DND-41 (cell line): ENCODE data around the gene ZBTB7B.
A peak's percentile ranks its signal among the peaks of the same experiment; 100 is the strongest.

Experiments used
- ATAC-seq: fragments of 200-7000 bp; cut with Tn5 transposase; 3 replicates; pipeline ENCODE4 v1.9.1; 2021; ENCODE audit warnings: low read depth; ENCODE audit not compliant: insufficient read depth
- DNase-seq: peaks from one replicate; pipeline ENCODE4 v3.0.0-alpha.2; 2020
- H2AFZ ChIP-seq: 2 replicates; pipeline ENCODE4 v1.6.0; 2012; ENCODE audit warnings: low read depth, low read length
- H3K27ac ChIP-seq: 2 replicates; pipeline ENCODE4 v1.5.1; 2012; ENCODE audit warnings: low read length, inconsistent platforms
- H3K27me3 ChIP-seq: fragments of 200-600 bp; sonication (generic); 2 replicates; pipeline ENCODE4 v1.6.0; 2012; ENCODE audit warnings: low read length, mild to moderate bottlenecking, inconsistent platforms; ENCODE audit not compliant: insufficient read depth, poor library complexity
- H3K36me3 ChIP-seq: 2 replicates; pipeline ENCODE4 v1.5.1; 2012; ENCODE audit warnings: low read length, inconsistent platforms; ENCODE audit not compliant: insufficient read depth
- H3K4me1 ChIP-seq: 2 replicates; pipeline ENCODE4 v1.5.1; 2012; ENCODE audit warnings: mild to moderate bottlenecking, low read length; ENCODE audit not compliant: insufficient read depth
- H3K4me2 ChIP-seq: 2 replicates; pipeline ENCODE4 v1.6.0; 2012; ENCODE audit warnings: mild to moderate bottlenecking, moderate library complexity, low read length, inconsistent platforms; ENCODE audit not compliant: insufficient read depth
- H3K4me3 ChIP-seq, 2 experiments: fragments of 200-600 bp in 1 of 2; shearing (Covaris generic) in 1 of 2; 2 replicates each; pipeline ENCODE4 v1.5.1; 2012 to 2016; ENCODE audit warnings: inconsistent platforms in 2 of 2, low read length in 2 of 2, mild to moderate bottlenecking in 2 of 2, low read depth in 1 of 2, moderate library complexity in 1 of 2
- H3K79me2 ChIP-seq: 2 replicates; pipeline ENCODE4 v1.6.0; 2012; ENCODE audit warnings: low read length, inconsistent platforms; ENCODE audit not compliant: insufficient read depth
- H3K9ac ChIP-seq: 2 replicates; pipeline ENCODE4 v1.6.0; 2012; ENCODE audit warnings: low read depth, mild to moderate bottlenecking, inconsistent platforms, low read length, moderate library complexity
- H3K9me3 ChIP-seq: 2 replicates; pipeline ENCODE4 v1.5.1; 2012; ENCODE audit warnings: low read length, moderate library complexity, mild to moderate bottlenecking, inconsistent platforms; ENCODE audit not compliant: insufficient read depth, severe bottlenecking
- H4K20me1 ChIP-seq: 2 replicates; pipeline ENCODE4 v1.6.0; 2012; ENCODE audit warnings: low read length; ENCODE audit not compliant: insufficient read depth
- EZH2 ChIP-seq: IDR thresholded peaks from 3 replicates; pipeline ENCODE4 v1.6.1; 2012; ENCODE audit warnings: borderline replicate concordance, low read depth, mild to moderate bottlenecking, moderate library complexity, low read length, inconsistent platforms; ENCODE audit not compliant: severe bottlenecking
- TF ChIP-seq, protein P1 (sequence below): IDR thresholded peaks from 2 replicates; pipeline ENCODE4 v1.5.1; 2012; ENCODE audit warnings: borderline replicate concordance, low read length, moderate library complexity, mild to moderate bottlenecking; ENCODE audit not compliant: poor library complexity, severe bottlenecking; ENCODE audit errors: extremely low read depth

ZBTB7B gene

DNA sequence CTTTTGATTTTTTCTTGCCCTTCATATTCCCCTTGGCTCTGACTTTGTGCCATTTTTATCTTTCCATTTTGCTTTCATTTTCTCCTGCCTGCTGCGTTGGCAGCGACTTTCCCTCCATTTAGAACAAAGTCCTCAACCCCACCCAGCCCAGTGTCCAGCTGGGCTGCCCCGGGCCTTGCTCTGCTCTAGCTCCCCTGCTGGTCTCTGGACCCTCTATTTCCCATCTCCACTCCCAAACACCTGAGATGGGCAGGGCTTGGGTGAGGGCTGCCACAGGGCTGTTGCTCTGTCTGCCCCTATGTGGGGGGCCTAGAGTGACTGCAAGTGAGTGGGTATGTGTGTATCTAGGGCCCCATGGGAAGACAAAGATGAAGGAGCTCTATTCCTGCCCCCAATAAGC is 41.2 kb downstream of the ZBTB7B start:
- H3K79me2 ChIP-seq = no peaks in the 10 kb centered on the region
- ATAC-seq (no peak), DNase-seq (no peak)
- H3K4me1 ChIP-seq = no peaks in the 10 kb centered on the region
- H3K9me3 ChIP-seq = no peaks in the 10 kb centered on the region
- no peak overlapping the region for H3K4me2 ChIP-seq
- TF ChIP-seq EZH2 = no peak
- peaks cover 5% of the 10 kb centered on the region for H4K20me1 ChIP-seq
- no peak overlapping the region for H3K4me3 ChIP-seq
- no peak overlapping the region for H3K27ac ChIP-seq
- H3K27me3 ChIP-seq = peaks cover 30% of the 10 kb centered on the region
- no peak overlapping the region for H2AFZ ChIP-seq
- no peak overlapping the region for H3K9ac ChIP-seq
- H3K36me3 ChIP-seq = no peaks in the 10 kb centered on the region

DNA sequence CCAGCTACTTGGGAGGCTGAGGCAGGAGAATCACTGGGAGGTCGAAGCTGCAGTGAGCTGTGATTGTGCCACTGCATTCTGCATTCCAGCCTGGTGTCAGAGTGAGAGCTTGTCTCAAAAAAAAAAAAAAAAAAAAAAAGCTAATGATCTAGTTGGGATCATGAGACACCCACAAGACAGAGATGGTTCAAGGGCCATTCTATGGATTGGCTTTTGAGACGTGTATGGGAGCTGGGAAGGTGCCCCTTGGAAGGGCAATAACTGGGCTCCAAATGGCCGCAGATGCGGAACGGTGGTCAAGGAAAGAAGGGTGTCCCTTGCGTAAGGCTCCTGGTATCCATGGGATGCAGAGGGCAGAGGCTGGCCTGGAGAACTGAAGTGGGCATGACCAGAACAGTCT is 41.8 kb downstream of the ZBTB7B start:
- Histone ChIP-seq H2AFZ (no peak overlapping the region), H3K36me3 (no peaks in the 10 kb centered on the region), H3K9me3 (no peaks in the 10 kb centered on the region), H3K9ac (no peak overlapping the region), H3K4me3 (no peak overlapping the region), H3K27ac (no peak overlapping the region), H4K20me1 (peaks cover 5% of the 10 kb centered on the region), H3K4me2 (no peak overlapping the region), H3K27me3 (peaks cover 30% of the 10 kb centered on the region), H3K79me2 (no peaks in the 10 kb centered on the region), H3K4me1 (no peaks in the 10 kb centered on the region)
- ATAC-seq (no peak), DNase-seq (no peak)
- TF ChIP-seq EZH2 = no peak
- TF ChIP-seq, protein P1, sequence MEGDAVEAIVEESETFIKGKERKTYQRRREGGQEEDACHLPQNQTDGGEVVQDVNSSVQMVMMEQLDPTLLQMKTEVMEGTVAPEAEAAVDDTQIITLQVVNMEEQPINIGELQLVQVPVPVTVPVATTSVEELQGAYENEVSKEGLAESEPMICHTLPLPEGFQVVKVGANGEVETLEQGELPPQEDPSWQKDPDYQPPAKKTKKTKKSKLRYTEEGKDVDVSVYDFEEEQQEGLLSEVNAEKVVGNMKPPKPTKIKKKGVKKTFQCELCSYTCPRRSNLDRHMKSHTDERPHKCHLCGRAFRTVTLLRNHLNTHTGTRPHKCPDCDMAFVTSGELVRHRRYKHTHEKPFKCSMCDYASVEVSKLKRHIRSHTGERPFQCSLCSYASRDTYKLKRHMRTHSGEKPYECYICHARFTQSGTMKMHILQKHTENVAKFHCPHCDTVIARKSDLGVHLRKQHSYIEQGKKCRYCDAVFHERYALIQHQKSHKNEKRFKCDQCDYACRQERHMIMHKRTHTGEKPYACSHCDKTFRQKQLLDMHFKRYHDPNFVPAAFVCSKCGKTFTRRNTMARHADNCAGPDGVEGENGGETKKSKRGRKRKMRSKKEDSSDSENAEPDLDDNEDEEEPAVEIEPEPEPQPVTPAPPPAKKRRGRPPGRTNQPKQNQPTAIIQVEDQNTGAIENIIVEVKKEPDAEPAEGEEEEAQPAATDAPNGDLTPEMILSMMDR = no peak

DNA sequence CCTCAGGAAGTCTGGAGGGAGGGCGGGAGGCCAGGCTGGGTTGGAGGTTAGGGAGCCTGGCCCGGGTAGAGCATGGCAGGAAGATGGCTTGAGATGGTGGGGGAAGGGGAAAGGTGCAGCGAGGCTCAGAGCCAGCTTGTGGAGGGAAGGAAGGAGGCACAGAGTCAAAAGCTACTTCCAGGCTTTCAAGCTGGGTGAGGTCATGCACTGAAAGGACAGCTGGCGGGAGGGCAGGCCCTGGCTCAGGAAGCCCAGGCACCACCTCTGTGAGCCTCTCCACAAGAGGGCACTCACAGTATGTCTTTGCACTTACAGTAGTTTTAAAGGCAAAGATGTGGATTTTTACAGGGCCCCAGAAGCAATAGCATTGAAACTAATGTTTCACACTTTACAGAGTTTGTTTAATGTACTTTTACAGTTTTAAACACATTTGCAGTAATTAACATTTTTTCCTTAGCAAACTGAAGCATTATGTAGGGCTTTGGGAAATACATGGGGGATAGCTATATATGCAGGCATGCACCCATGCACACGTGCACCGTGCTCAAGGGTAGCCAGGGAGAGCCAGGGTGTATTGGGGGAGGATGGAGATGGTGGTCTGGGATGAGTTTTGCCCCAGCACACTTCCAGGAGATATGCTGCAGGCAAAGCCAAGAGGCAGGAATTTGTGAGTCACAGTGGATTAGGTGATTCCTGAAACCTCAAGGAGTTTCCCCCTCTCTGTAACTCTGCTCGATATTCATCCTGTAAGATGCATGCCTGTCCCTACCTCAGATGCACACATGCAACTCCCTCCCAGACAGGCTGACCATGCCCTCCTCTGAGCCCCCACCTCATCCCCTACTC is 42.4 kb downstream of the ZBTB7B start:
- peaks cover 5% of the 10 kb centered on the region; the same call in 1 of the 2 replicates for H4K20me1 ChIP-seq
- no peaks in the 10 kb centered on the region for H3K79me2 ChIP-seq
- no peaks in the 10 kb centered on the region for H3K4me1 ChIP-seq
- ATAC-seq = peak; percentile 91
- no peak overlapping the region for H3K4me3 ChIP-seq
- no peaks in the 10 kb centered on the region for H3K9me3 ChIP-seq
- no peak overlapping the region for H2AFZ ChIP-seq
- DNase-seq = peak; percentile 60
- H3K27me3 ChIP-seq = peaks cover 32% of the 10 kb centered on the region
- TF ChIP-seq, protein P1 = peak; percentile 74
- TF ChIP-seq EZH2 = no peak
- H3K27ac ChIP-seq = no peak overlapping the region
- H3K4me2 ChIP-seq = no peak overlapping the region
- no peak overlapping the region for H3K9ac ChIP-seq
- H3K36me3 ChIP-seq = no peaks in the 10 kb centered on the region

DNA sequence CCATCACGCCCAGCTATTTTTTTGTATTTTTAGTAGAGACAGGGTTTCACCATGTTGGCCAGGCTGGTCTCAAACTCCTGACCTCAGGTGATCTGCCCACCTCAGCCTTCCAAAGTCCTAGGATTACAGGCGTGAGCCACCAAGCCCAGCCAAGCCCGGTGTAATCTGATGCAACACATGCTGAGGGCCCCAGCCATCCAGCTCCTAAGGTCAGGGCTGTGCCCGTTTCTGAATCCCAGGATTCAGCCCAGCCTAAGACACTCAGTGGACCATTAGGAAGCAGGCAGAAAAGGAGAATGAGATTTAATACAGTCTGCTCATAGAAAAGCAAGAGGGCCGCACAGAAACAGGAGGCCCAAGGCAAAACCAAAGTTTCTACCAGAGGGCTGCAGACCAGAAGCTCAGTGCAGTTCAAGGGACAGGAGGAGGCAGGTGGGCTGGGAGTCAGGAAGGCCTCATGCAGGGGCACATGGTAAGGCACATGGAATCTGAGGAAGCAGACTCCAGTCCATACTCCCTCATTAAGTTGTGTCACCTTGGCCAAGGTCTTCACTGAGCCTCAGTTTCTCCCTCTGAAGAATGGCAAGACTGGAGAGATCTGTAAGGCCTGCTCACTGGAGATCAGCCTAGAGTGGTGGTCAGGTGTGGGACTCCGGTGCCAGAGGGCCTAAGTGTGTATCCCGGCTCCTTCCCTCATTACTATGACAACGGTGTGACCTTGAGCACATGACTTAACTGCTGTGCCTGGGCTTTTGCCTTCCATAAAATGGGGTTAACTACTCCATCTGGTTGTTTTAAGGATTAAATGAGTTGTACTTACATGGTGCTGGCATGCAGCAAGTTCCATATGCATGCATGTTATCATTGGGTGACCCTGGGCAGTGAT is 46.1 kb downstream of the ZBTB7B start:
- DNase-seq (no peak), ATAC-seq (no peak)
- TF ChIP-seq EZH2 = no peak
- Histone ChIP-seq H3K4me3 (no peak overlapping the region), H3K9ac (no peak overlapping the region), H3K27ac (no peak overlapping the region), H3K4me1 (peaks cover 15% of the 10 kb centered on the region), H2AFZ (no peak overlapping the region), H3K9me3 (no peaks in the 10 kb centered on the region), H3K79me2 (no peaks in the 10 kb centered on the region), H3K27me3 (peaks cover 37% of the 10 kb centered on the region), H3K36me3 (no peaks in the 10 kb centered on the region), H4K20me1 (peaks cover 11% of the 10 kb centered on the region), H3K4me2 (no peak overlapping the region)
